ENCODE data around the gene IL1B.

DNA sequence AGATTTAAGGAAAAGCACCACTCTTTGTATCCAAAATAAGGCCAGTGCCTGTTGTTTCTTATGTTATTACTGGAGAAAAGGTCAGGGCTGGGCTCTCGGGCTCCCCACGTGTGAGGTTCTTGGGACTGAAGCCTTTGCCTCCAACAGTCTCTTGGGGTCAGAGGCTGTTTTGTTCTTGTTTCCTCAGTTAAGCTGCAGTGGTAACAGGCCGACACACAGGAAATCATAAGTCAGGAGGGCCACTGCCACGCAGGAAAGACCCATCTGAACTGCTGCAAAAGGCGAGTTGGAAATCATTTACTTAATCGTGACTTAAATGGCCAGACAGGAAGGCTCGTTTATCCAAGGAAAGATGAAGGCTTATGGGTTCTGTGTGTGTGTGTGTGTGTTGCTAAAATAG is 44.1 kb upstream of the IL1B start:
- TF ChIP-seq POLR2AphosphoS5 (IDR thresholded peaks at IDR 0.05; ENCODE audit: low read depth, low read length) (no peak), TAF1 (IDR thresholded peaks at IDR 0.05; ENCODE audit: borderline replicate concordance, insufficient read depth, low read length) (no peak), SIN3A (IDR thresholded peaks at IDR 0.05; ENCODE audit: borderline replicate concordance, insufficient read depth, low read length) (no peak)
- TF ChIP-seq, protein P1, sequence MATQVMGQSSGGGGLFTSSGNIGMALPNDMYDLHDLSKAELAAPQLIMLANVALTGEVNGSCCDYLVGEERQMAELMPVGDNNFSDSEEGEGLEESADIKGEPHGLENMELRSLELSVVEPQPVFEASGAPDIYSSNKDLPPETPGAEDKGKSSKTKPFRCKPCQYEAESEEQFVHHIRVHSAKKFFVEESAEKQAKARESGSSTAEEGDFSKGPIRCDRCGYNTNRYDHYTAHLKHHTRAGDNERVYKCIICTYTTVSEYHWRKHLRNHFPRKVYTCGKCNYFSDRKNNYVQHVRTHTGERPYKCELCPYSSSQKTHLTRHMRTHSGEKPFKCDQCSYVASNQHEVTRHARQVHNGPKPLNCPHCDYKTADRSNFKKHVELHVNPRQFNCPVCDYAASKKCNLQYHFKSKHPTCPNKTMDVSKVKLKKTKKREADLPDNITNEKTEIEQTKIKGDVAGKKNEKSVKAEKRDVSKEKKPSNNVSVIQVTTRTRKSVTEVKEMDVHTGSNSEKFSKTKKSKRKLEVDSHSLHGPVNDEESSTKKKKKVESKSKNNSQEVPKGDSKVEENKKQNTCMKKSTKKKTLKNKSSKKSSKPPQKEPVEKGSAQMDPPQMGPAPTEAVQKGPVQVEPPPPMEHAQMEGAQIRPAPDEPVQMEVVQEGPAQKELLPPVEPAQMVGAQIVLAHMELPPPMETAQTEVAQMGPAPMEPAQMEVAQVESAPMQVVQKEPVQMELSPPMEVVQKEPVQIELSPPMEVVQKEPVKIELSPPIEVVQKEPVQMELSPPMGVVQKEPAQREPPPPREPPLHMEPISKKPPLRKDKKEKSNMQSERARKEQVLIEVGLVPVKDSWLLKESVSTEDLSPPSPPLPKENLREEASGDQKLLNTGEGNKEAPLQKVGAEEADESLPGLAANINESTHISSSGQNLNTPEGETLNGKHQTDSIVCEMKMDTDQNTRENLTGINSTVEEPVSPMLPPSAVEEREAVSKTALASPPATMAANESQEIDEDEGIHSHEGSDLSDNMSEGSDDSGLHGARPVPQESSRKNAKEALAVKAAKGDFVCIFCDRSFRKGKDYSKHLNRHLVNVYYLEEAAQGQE (IDR thresholded peaks at IDR 0.05; ENCODE audit: insufficient read depth in 1 of 2, low read depth in 2 of 2, low read length in 2 of 2): no peak
